ENCODE data around the gene SLC22A17. TPM values are rescaled to one million over a fixed set of nuclear protein-coding genes. Genes with fewer than 3 reads are reported as not detected.

Gene SLC22A17
- total RNA-seq, 3 donors from 2014 or later, result 2.3 to 35.5 (median 5.4) TPM

- TF ChIP-seq CTCF (IDR thresholded peaks at IDR 0.05), result no peak
- Histone ChIP-seq H3K4me3 (peak within 1 kb of the TSS; percentile 31), H3K36me3 (ENCODE audit: low read depth) (no peaks in the 10 kb centered on the region), H3K4me1 (ENCODE audit: low read depth) (peaks cover 35% of the 10 kb centered on the region), H3K9me3 (no peaks in the 10 kb centered on the region)
- intact Hi-C loops (cut with DNase I, micrococcal nuclease), result no loop called here
- ATAC-seq, result peak; percentile 52
- peak; percentile 81 to 95 (median 85) for DNase-seq
These were observed 50.1 kb downstream of the SLC22A17 start, which contains the start of gene PPP1R3E for GRCh38 chr14:23302290-23303225. TSS of gene PPP1R3E (minus strand) at chr14:23302859. CDS start at chr14:23302576, 283 bp downstream.

GRCh38 chr14:23301969-23302289, 50.8 kb downstream of the SLC22A17 start:
- peak; percentile 21 for ATAC-seq
- Histone ChIP-seq H3K36me3 (ENCODE audit: low read depth) (no peaks in the 10 kb centered on the region), H3K4me1 (ENCODE audit: low read depth) (peaks cover 32% of the 10 kb centered on the region), H3K4me3 (peak overlapping the region; percentile 31), H3K9me3 (no peaks in the 10 kb centered on the region)
- intact Hi-C loops (cut with DNase I, micrococcal nuclease), result no loop called here
- no peak for DNase-seq
- TF ChIP-seq CTCF (IDR thresholded peaks at IDR 0.05), result no peak

GRCh38 chr14:23301288-23301968, 51.3 kb downstream of the SLC22A17 start:
- Histone ChIP-seq H3K36me3 (ENCODE audit: low read depth) (no peaks in the 10 kb centered on the region), H3K9me3 (no peaks in the 10 kb centered on the region), H3K4me3 (peak overlapping the region; percentile 31), H3K4me1 (ENCODE audit: low read depth) (peaks cover 32% of the 10 kb centered on the region)
- DNase-seq (peak; percentile 97 to 99 (median 99)), ATAC-seq (peak; percentile 87)
- peak; percentile 79 for TF ChIP-seq CTCF (IDR thresholded peaks at IDR 0.05)
- intact Hi-C loops (cut with DNase I, micrococcal nuclease), result no loop called here

- H3K4me1 ChIP-seq (ENCODE audit: low read depth), result peaks cover 27% of the 10 kb centered on the region
- intact Hi-C loops (cut with DNase I, micrococcal nuclease), result no loop called here
- ATAC-seq (no peak), DNase-seq (peak in 2 of 3 donors; percentile 48 to 62)
- H3K36me3 ChIP-seq (ENCODE audit: low read depth), result no peaks in the 10 kb centered on the region
- no peaks in the 10 kb centered on the region for H3K9me3 ChIP-seq
- no peak for TF ChIP-seq CTCF (IDR thresholded peaks at IDR 0.05)
- peak overlapping the region; percentile 20 for H3K4me3 ChIP-seq
These were observed 51.9 kb downstream of the SLC22A17 start for GRCh38 chr14:23300687-23301223.

GRCh38 chr14:23299986-23300686, 52.6 kb downstream of the SLC22A17 start:
- Histone ChIP-seq H3K36me3 (ENCODE audit: low read depth) (no peaks in the 10 kb centered on the region), H3K4me1 (ENCODE audit: low read depth) (peaks cover 21% of the 10 kb centered on the region), H3K9me3 (no peaks in the 10 kb centered on the region), H3K4me3 (no peak overlapping the region)
- ATAC-seq, result no peak
- no peak for TF ChIP-seq CTCF (IDR thresholded peaks at IDR 0.05)
- intact Hi-C loops (cut with DNase I, micrococcal nuclease), result no loop called here
- DNase-seq, result no peak
